Calu3 (cell line): ENCODE measurements around the gene FAM161A. TPM values are rescaled to one million over a fixed set of nuclear protein-coding genes. Genes with fewer than 3 reads are reported as not detected.
"Not testable (repeated sequence)": the region's sequence is repeated elsewhere in the genome, so short reads cannot be mapped to it uniquely, and the experiment has no call there.

Experiments
- BruUV-seq: library from RNA; stranded (reverse); fragments of 400-500 nt; replicated peaks from 2 replicates; lab custom pipeline; 2021; lab: Mats Ljungman, UMichigan
- CTCF ChIA-PET: fragments of 300-600 bp; sonication (Branson Sonifier 250); formaldehyde crosslinking; loops from one replicate; lab custom pipeline; 2022; ENCODE audit warnings: antibody characterized with exemption; lab: Charles Lee
- DNase-seq: peaks from one replicate; pipeline ENCODE4 v3.0.0; 2022
- H3K27ac Mint-ChIP-seq: one replicate; pipeline ENCODE4 v1.8.0; 2022; ENCODE audit warnings: mixed read lengths; ENCODE audit not compliant: unreplicated experiment
- H3K27me3 Mint-ChIP-seq: one replicate; pipeline ENCODE4 v1.8.0; 2022; ENCODE audit warnings: mixed read lengths; ENCODE audit not compliant: unreplicated experiment
- H3K36me3 Mint-ChIP-seq: one replicate; pipeline ENCODE4 v1.8.0; 2022; ENCODE audit warnings: mild to moderate bottlenecking, moderate library complexity, mixed read lengths; ENCODE audit not compliant: insufficient read depth, unreplicated experiment
- H3K4me1 Mint-ChIP-seq: one replicate; pipeline ENCODE4 v1.8.0; 2022; ENCODE audit warnings: mild to moderate bottlenecking, low read depth, mixed read lengths; ENCODE audit not compliant: unreplicated experiment
- H3K4me3 Mint-ChIP-seq: one replicate; pipeline ENCODE4 v1.8.0; 2022; ENCODE audit warnings: mild to moderate bottlenecking, low read depth, moderate library complexity, mixed read lengths; ENCODE audit not compliant: unreplicated experiment
- H3K9me3 Mint-ChIP-seq: one replicate; pipeline ENCODE4 v1.8.0; 2022; ENCODE audit warnings: low read depth, mixed read lengths; ENCODE audit not compliant: unreplicated experiment
- intact Hi-C: fragments of 100-400 bp; cut with micrococcal nuclease; formaldehyde crosslinking; loops from one replicate; pipeline ENCODE4 v1.10.0; 2022; ENCODE audit not compliant: unreplicated experiment
- total RNA-seq: library from RNA; stranded (reverse); gene quantifications from 2 replicates; pipeline ENCODE4 v1.2.3, GENCODE V29; 2022
- TF ChIP-seq, protein P1 (sequence below): fragments of 200-600 bp; IDR thresholded peaks from one replicate; pipeline ENCODE4 v1.8.0; 2022; ENCODE audit warnings: antibody characterized with exemption; ENCODE audit not compliant: unreplicated experiment

FAM161A gene
- total RNA-seq, 1 experiment from 2014 or later: 9.1 TPM

DNA sequence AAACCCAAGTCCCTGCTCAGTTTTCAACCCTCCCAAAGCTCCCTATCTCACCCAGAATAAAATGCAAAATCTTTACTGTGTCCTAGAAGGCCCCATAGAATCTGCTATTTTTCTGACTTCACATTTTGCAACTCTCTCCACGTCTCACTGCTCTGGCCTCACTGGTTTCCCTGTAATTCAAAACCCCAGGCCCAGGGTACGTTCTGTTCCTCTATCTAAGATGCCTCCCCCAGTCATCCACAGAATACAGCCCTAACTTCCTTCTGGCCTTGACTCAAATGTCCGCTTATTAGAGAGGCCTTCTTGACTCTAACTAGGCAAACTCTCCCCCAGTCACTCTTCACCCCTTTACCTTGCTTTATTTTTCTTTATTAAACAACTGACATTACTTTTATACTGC lies 42.0 kb downstream of the FAM161A start:
- Mint-ChIP-seq H3K36me3 (no peaks in the 10 kb centered on the region), H3K27ac (no peak overlapping the region), H3K4me1 (no peaks in the 10 kb centered on the region), H3K9me3 (no peaks in the 10 kb centered on the region), H3K4me3 (no peak overlapping the region), H3K27me3 (no peaks in the 10 kb centered on the region)
- DNase-seq: no peak
- CTCF ChIA-PET: no interaction called here
- TF ChIP-seq, protein P1, sequence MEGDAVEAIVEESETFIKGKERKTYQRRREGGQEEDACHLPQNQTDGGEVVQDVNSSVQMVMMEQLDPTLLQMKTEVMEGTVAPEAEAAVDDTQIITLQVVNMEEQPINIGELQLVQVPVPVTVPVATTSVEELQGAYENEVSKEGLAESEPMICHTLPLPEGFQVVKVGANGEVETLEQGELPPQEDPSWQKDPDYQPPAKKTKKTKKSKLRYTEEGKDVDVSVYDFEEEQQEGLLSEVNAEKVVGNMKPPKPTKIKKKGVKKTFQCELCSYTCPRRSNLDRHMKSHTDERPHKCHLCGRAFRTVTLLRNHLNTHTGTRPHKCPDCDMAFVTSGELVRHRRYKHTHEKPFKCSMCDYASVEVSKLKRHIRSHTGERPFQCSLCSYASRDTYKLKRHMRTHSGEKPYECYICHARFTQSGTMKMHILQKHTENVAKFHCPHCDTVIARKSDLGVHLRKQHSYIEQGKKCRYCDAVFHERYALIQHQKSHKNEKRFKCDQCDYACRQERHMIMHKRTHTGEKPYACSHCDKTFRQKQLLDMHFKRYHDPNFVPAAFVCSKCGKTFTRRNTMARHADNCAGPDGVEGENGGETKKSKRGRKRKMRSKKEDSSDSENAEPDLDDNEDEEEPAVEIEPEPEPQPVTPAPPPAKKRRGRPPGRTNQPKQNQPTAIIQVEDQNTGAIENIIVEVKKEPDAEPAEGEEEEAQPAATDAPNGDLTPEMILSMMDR: no peak
- BruUV-seq: no TSS peak
- intact Hi-C loops: no loop called here

DNA sequence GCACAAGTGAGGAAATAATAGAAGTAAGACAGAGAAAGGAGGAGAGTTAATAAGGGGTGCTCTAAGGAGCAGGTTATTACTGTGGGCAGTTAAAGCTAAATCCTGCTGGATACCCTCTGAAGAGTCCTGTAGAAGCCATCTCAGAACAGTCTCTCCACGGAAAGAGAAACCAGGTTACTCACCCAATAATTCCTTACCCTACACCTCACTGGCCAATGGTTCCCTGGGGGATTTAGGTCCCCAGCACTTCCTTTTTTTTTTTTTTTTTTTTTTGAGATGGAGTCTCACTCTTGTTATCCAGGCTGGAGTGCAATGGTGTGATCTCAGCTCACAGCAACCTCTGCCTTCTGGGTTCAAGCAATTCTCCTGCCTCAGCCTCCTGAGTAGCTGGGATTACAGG lies 43.7 kb downstream of the FAM161A start:
- DNase-seq, H3K27me3 Mint-ChIP-seq, H3K27ac Mint-ChIP-seq, CTCF ChIA-PET, intact Hi-C loops, BruUV-seq, H3K4me1 Mint-ChIP-seq, H3K36me3 Mint-ChIP-seq, H3K4me3 Mint-ChIP-seq, H3K9me3 Mint-ChIP-seq: not testable (repeated sequence)

DNA sequence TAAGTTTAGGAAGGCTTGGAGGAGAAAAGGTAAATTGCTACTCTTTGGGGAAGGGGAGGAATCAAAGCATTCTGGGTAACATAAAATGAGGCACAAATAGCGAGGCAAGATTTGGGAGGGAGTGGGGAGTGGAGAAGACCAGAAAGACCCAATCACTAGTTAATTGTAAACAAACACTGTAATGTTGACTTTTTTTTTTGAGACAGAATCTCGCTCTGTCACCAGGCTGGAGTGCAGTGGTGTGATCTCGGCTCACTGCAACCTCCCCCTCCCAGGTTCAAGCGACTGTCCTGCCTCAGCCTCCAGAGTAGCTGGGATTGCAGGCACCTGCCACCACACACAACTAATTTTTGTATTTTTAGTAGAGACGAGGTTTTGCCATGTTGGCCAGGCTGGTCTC lies 45.2 kb downstream of the FAM161A start:
- CTCF ChIA-PET, H3K27ac Mint-ChIP-seq, H3K36me3 Mint-ChIP-seq, intact Hi-C loops, H3K4me3 Mint-ChIP-seq, H3K4me1 Mint-ChIP-seq, H3K9me3 Mint-ChIP-seq, DNase-seq, H3K27me3 Mint-ChIP-seq, BruUV-seq: not testable (repeated sequence)

DNA sequence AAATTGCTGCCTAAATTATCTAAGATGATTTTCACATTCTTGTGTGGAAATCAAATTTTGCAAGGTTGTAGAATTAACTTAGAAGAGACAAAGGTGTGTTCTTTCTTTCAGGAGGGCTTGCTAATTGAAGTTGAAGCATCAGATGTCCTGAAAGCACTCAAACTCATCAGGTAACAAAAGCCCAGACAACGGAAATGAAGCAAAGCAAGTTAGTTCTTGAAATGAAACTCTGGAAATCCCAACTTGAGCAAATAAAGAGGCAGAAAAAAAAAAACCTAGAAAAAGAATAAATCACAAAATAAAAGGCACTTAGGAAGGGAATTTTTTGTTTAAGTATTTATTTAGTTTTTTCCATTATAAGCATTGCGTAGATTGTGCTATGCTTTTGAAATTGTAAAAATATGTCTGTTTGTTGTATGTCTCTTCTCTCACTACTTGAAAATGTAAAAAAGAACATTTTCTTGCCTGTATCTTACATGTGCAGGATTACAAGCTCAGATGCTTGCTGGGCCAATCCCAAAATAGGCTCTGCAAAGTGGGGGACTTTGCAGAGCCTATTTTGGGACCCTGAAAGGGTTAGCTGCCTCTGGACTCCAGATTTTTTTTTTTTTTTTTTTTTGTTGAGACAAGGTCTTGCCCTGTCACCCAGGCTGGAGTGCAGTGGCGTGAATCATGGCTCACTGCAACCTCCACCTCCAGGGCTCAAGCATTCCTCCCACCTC lies 46.7 kb downstream of the FAM161A start:
- no peak for DNase-seq
- Mint-ChIP-seq H3K9me3 (no peaks in the 10 kb centered on the region), H3K36me3 (no peaks in the 10 kb centered on the region), H3K4me3 (no peak overlapping the region), H3K4me1 (peaks cover 6% of the 10 kb centered on the region), H3K27ac (no peak overlapping the region), H3K27me3 (no peaks in the 10 kb centered on the region)
- TF ChIP-seq, protein P1: no peak
- no TSS peak for BruUV-seq
- intact Hi-C loops: no loop called here
- CTCF ChIA-PET: interaction anchor here (0.6 to 0.7 kb wide), 2 partner anchors 303 to 395 kb away, joined by 3 read pairs; no protein-coding TSS in a partner anchor

DNA sequence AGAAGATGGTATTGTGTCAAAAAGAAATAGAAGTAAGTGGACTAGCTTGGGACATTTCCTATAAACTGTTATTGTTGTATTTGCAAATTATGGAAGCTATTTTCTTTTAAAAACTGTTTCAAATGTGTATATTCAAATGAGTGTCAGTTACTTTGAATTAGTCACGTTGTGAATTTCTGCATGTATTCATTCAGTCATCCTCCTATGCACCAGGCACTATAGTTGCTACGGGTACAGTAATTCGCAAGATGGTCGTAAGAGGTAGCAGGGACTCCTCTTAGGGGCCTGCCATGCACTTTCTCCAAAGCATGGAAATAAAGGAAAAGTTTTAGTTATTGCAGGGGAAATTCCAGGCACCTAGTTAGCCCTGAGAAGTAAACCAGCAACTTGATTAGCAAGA lies 51.3 kb downstream of the FAM161A start:
- CTCF ChIA-PET: no interaction called here
- BruUV-seq: no TSS peak
- Mint-ChIP-seq H3K27me3 (no peaks in the 10 kb centered on the region), H3K4me3 (no peak overlapping the region), H3K9me3 (no peaks in the 10 kb centered on the region), H3K27ac (no peak overlapping the region), H3K4me1 (peaks cover 13% of the 10 kb centered on the region), H3K36me3 (no peaks in the 10 kb centered on the region)
- no peak for DNase-seq
- intact Hi-C loops: no loop called here
- TF ChIP-seq, protein P1: no peak
